ENCODE results near the gene MTCP1.

MTCP1 gene

GRCh38 chrX:155070975-155071693, at the start of gene MTCP1, which contains the start of the genes BRCC3 and CMC4:
TSS of gene MTCP1 (minus strand) at chrX:155071136. CDS start at chrX:155066010, 5,126 bp downstream.
TSS of gene BRCC3 (plus strand) at chrX:155071508. CDS start at chrX:155071528, 20 bp downstream.
TSS of gene CMC4 (minus strand) at chrX:155071136. CDS start at chrX:155064023, 7,113 bp downstream.
- TF ChIP-seq, protein P1, sequence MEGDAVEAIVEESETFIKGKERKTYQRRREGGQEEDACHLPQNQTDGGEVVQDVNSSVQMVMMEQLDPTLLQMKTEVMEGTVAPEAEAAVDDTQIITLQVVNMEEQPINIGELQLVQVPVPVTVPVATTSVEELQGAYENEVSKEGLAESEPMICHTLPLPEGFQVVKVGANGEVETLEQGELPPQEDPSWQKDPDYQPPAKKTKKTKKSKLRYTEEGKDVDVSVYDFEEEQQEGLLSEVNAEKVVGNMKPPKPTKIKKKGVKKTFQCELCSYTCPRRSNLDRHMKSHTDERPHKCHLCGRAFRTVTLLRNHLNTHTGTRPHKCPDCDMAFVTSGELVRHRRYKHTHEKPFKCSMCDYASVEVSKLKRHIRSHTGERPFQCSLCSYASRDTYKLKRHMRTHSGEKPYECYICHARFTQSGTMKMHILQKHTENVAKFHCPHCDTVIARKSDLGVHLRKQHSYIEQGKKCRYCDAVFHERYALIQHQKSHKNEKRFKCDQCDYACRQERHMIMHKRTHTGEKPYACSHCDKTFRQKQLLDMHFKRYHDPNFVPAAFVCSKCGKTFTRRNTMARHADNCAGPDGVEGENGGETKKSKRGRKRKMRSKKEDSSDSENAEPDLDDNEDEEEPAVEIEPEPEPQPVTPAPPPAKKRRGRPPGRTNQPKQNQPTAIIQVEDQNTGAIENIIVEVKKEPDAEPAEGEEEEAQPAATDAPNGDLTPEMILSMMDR (IDR thresholded peaks at IDR 0.05; ENCODE audit: low read depth, low read length, missing control alignments): no peak
- DNase-seq (ENCODE audit: low read depth): peak; percentile 36
- H3K4me3 ChIP-seq (ENCODE audit: low read depth, low read length): peak within 1 kb of the TSS; percentile 65
- in situ Hi-C loops (cut with HindIII; ENCODE audit: low sequenced_read_pairs): no loop called here

- in situ Hi-C loops (cut with HindIII; ENCODE audit: low sequenced_read_pairs): no loop called here
- no peak overlapping the region for H3K4me3 ChIP-seq (ENCODE audit: low read depth, low read length)
- TF ChIP-seq, protein P1 (IDR thresholded peaks at IDR 0.05; ENCODE audit: low read depth, low read length, missing control alignments): no peak
- DNase-seq (ENCODE audit: low read depth): no peak
These were observed 44.4 kb upstream of the MTCP1 start for GRCh38 chrX:155115174-155115819.

- DNase-seq (ENCODE audit: low read depth): no peak
- TF ChIP-seq, protein P1 (IDR thresholded peaks at IDR 0.05; ENCODE audit: low read depth, low read length, missing control alignments): no peak
- in situ Hi-C loops (cut with HindIII; ENCODE audit: low sequenced_read_pairs): no loop called here
- H3K4me3 ChIP-seq (ENCODE audit: low read depth, low read length): no peak overlapping the region
These were observed 42.2 kb upstream of the MTCP1 start for GRCh38 chrX:155113097-155113496.

GRCh38 chrX:155112171-155112570, 41.2 kb upstream of the MTCP1 start:
- TF ChIP-seq, protein P1 (IDR thresholded peaks at IDR 0.05; ENCODE audit: low read depth, low read length, missing control alignments): no peak
- DNase-seq (ENCODE audit: low read depth): no peak
- no peak overlapping the region for H3K4me3 ChIP-seq (ENCODE audit: low read depth, low read length)
- in situ Hi-C loops (cut with HindIII; ENCODE audit: low sequenced_read_pairs): no loop called here

- TF ChIP-seq, protein P1 (IDR thresholded peaks at IDR 0.05; ENCODE audit: low read depth, low read length, missing control alignments): no peak
- no peak overlapping the region for H3K4me3 ChIP-seq (ENCODE audit: low read depth, low read length)
- in situ Hi-C loops (cut with HindIII; ENCODE audit: low sequenced_read_pairs): no loop called here
- no peak for DNase-seq (ENCODE audit: low read depth)
These were observed 37.5 kb upstream of the MTCP1 start for GRCh38 chrX:155108427-155108826.

DNA sequence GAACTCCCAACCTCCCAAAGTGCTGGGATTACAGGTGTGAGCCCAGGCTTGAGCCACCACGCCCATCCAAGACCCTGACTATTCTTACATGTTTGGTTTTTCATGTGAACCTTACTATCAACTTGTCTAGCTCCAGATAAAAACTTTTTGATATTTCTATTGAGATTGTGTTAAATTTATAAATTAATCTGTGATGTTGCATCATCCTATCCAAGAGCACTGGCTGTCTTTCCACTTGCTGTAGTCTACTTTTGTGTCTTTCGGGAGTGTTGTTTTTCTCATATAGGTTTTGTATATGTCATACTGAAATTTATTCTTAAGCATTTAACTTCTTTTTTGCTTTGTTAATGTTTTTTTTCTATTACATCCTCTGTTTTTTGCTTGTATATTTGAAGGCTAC, 35.0 kb upstream of the MTCP1 start:
- no peak overlapping the region for H3K4me3 ChIP-seq (ENCODE audit: low read depth, low read length)
- in situ Hi-C loops (cut with HindIII; ENCODE audit: low sequenced_read_pairs): no loop called here
- TF ChIP-seq, protein P1 (IDR thresholded peaks at IDR 0.05; ENCODE audit: low read depth, low read length, missing control alignments): no peak
- no peak for DNase-seq (ENCODE audit: low read depth)
